WTC11 (cell line): Measurements from ENCODE around the gene CAMP.

ENCODE experiments used
- ARID4B ChIP-seq: sonication (generic); formaldehyde crosslinking; IDR thresholded peaks from 2 replicates; pipeline ENCODE4 v1.8.0; 2023; ENCODE audit warnings: missing genetic modification reagents, mild to moderate bottlenecking, borderline replicate concordance
- ATF2 ChIP-seq: sonication (generic); formaldehyde crosslinking; IDR thresholded peaks from 2 replicates; pipeline ENCODE4 v1.8.1; 2022; ENCODE audit warnings: low read depth, missing genetic modification reagents, borderline replicate concordance
- CTCF ChIP-seq: fragments of 200-600 bp; IDR thresholded peaks from 2 replicates; pipeline ENCODE4 v1.8.0; 2022; ENCODE audit warnings: antibody characterized with exemption
- E2F5 ChIP-seq: sonication (generic); formaldehyde crosslinking; IDR thresholded peaks from 2 replicates; pipeline ENCODE4 v1.8.1; 2022; ENCODE audit warnings: mild to moderate bottlenecking, moderate library complexity, missing genetic modification reagents
- ESRRA ChIP-seq: sonication (generic); formaldehyde crosslinking; IDR thresholded peaks from 2 replicates; pipeline ENCODE4 v1.8.1; 2022; ENCODE audit warnings: mild to moderate bottlenecking, missing genetic modification reagents, borderline replicate concordance
- FOXP4 ChIP-seq: sonication (generic); formaldehyde crosslinking; IDR thresholded peaks from 2 replicates; pipeline ENCODE4 v1.8.0; 2022; ENCODE audit warnings: mild to moderate bottlenecking, missing genetic modification reagents
- HMGXB4 ChIP-seq: sonication (generic); formaldehyde crosslinking; IDR thresholded peaks from 2 replicates; pipeline ENCODE4 v1.8.1; 2023; ENCODE audit warnings: mild to moderate bottlenecking, moderate library complexity, missing genetic modification reagents
- JUN ChIP-seq: sonication (generic); formaldehyde crosslinking; IDR thresholded peaks from 2 replicates; pipeline ENCODE4 v1.8.0; 2023; ENCODE audit warnings: mild to moderate bottlenecking, missing genetic modification reagents
- MAX ChIP-seq: sonication (generic); formaldehyde crosslinking; IDR thresholded peaks from 2 replicates; pipeline ENCODE4 v1.8.0; 2022; ENCODE audit warnings: mild to moderate bottlenecking, missing genetic modification reagents
- NFE2L1 ChIP-seq: sonication (generic); formaldehyde crosslinking; IDR thresholded peaks from 2 replicates; pipeline ENCODE4 v1.8.1; 2023; ENCODE audit warnings: missing genetic modification reagents
- NR1H2 ChIP-seq: sonication (generic); formaldehyde crosslinking; IDR thresholded peaks from 2 replicates; pipeline ENCODE4 v1.9.0; 2021; ENCODE audit warnings: mild to moderate bottlenecking, moderate library complexity, missing genetic modification reagents
- PREB ChIP-seq: sonication (generic); formaldehyde crosslinking; IDR thresholded peaks from 2 replicates; pipeline ENCODE4 v1.8.1; 2022; ENCODE audit warnings: mild to moderate bottlenecking, missing genetic modification reagents, moderate library complexity, borderline replicate concordance
- TP53 ChIP-seq: sonication (generic); formaldehyde crosslinking; IDR thresholded peaks from 2 replicates; pipeline ENCODE4 v1.8.1; 2023; ENCODE audit warnings: mild to moderate bottlenecking, missing genetic modification reagents
- USF2 ChIP-seq: sonication (generic); formaldehyde crosslinking; IDR thresholded peaks from 2 replicates; pipeline ENCODE4 v1.8.1; 2023; ENCODE audit warnings: mild to moderate bottlenecking, missing genetic modification reagents, moderate library complexity

GRCh38 chr3:48194446-48195071, 28.7 kb upstream of the CAMP start:
- TF ChIP-seq E2F5 (CRISPR knock-in tag) (no peak), ARID4B (no peak), CTCF (peak; percentile 76), MAX (CRISPR knock-in tag) (no peak), ESRRA (CRISPR knock-in tag) (no peak), USF2 (CRISPR knock-in tag) (no peak), HMGXB4 (CRISPR knock-in tag) (no peak), PREB (CRISPR knock-in tag) (no peak), ATF2 (CRISPR knock-in tag) (no peak), JUN (no peak), NFE2L1 (CRISPR knock-in tag) (no peak), NR1H2 (CRISPR knock-in tag) (no peak), FOXP4 (no peak), TP53 (no peak)
